Measurements from ENCODE around the gene AMER2. TPM values are rescaled to one million over a fixed set of nuclear protein-coding genes. Genes with fewer than 3 reads are reported as not detected.

The AMER2 gene
- total and polyA plus RNA-seq, 3 experiments from 2014 or later = not detected

DNA sequence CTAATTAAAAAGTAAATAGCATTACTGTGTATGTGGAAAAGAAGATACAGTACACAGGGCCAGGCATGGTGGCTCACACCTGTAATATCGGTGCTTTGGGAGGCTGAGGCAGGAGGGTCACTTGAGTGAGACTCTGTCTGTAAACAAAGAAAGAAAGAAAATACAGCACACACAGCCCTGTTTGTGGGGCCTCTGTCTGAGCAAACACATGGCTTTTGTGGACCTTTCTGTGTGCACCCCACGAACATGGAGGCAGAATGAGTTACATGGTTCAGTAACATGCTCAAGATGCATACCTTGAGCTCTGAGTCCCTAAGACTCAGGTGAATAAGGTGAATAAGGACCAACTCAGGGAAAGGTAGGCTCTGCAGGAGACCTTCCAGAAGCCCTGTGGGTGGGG lies 20.0 kb upstream of the AMER2 start:
- H3K27me3 Mint-ChIP-seq = peaks cover 19 to 63% of the 10 kb centered on the region in 2 donors
- DNase-seq = no peak
- H3K27ac Mint-ChIP-seq = no peak overlapping the region
- H3K36me3 Mint-ChIP-seq = no peaks in the 10 kb centered on the region
- H3K4me3 ChIP-seq (ENCODE audit: low read length) = no peak overlapping the region
- no peaks in the 10 kb centered on the region for H3K9me3 ChIP-seq (ENCODE audit: low read length)
- ChIA-PET POLR2A (no interaction called here), CTCF (no interaction called here)
- H3K27me3 ChIP-seq (ENCODE audit: insufficient read depth, low read length, poor library complexity, severe bottlenecking) = peaks cover 7% of the 10 kb centered on the region
- no peak overlapping the region for H3K27ac ChIP-seq (ENCODE audit: low read depth, low read length)
- no peaks in the 10 kb centered on the region for H3K9me3 Mint-ChIP-seq
- H3K4me3 Mint-ChIP-seq = no peak overlapping the region
- no peaks in the 10 kb centered on the region for H3K4me1 Mint-ChIP-seq
- no peaks in the 10 kb centered on the region for H3K36me3 ChIP-seq (ENCODE audit: insufficient read depth, low read length)
- H3K4me1 ChIP-seq (ENCODE audit: insufficient read depth, low read length) = no peaks in the 10 kb centered on the region

DNA sequence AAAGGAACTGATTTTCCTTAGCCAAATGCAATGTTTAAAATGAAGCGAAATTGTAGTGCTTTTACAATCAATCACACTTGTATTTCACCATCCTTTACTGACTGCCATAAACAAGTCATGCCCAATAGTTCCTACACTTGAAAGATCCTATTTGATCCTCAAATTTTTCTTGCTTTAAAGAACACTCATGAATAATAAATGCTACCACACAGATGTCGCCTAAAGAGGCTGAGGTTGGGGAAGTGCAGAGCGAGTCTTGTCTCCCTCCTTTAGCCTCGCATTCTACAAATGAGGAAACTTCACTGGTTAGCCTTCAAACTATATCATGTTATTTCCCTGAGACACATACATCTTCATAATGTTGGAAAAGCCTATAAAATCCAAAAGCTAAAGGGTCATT lies 18.7 kb upstream of the AMER2 start:
- H3K27ac ChIP-seq (ENCODE audit: low read depth, low read length) = no peak overlapping the region
- H3K27me3 ChIP-seq (ENCODE audit: insufficient read depth, low read length, poor library complexity, severe bottlenecking) = peaks cover 7% of the 10 kb centered on the region
- Mint-ChIP-seq H3K9me3 (no peaks in the 10 kb centered on the region), H3K27me3 (peaks cover 19 to 63% of the 10 kb centered on the region in 2 donors), H3K4me3 (no peak overlapping the region), H3K36me3 (no peaks in the 10 kb centered on the region), H3K27ac (no peak overlapping the region), H3K4me1 (no peaks in the 10 kb centered on the region)
- no peak for DNase-seq
- POLR2A ChIA-PET = no interaction called here
- no peaks in the 10 kb centered on the region for H3K4me1 ChIP-seq (ENCODE audit: insufficient read depth, low read length)
- no peak overlapping the region for H3K4me3 ChIP-seq (ENCODE audit: low read length)
- CTCF ChIA-PET = no interaction called here
- no peaks in the 10 kb centered on the region for H3K36me3 ChIP-seq (ENCODE audit: insufficient read depth, low read length)
- H3K9me3 ChIP-seq (ENCODE audit: low read length) = no peaks in the 10 kb centered on the region

DNA sequence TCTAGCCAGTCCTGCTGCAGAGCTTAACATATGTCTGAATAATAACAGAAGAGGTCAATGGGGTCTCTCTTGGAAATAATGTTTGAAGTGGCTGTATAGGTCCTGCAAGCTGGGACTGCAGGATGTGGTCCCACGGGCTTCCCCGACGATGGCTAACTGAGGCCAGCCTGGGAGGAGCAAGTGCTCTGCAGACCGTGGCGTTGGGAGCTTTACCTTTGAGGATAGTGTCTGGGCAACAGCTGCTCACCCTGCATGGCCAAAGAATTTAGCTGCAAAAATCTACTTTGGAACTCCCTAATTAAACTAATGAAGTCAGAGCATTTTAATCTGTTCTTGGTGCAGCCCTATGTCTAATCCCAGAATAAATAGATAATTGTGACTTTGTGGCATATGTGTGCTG lies 18.2 kb upstream of the AMER2 start:
- Mint-ChIP-seq H3K36me3 (no peaks in the 10 kb centered on the region), H3K27ac (no peak overlapping the region), H3K27me3 (peaks cover 14 to 60% of the 10 kb centered on the region in 2 donors), H3K9me3 (no peaks in the 10 kb centered on the region), H3K4me3 (no peak overlapping the region), H3K4me1 (no peaks in the 10 kb centered on the region)
- Histone ChIP-seq H3K36me3 (ENCODE audit: insufficient read depth, low read length) (no peaks in the 10 kb centered on the region), H3K4me3 (ENCODE audit: low read length) (no peak overlapping the region), H3K27ac (ENCODE audit: low read depth, low read length) (no peak overlapping the region), H3K4me1 (ENCODE audit: insufficient read depth, low read length) (no peaks in the 10 kb centered on the region), H3K27me3 (ENCODE audit: insufficient read depth, low read length, poor library complexity, severe bottlenecking) (peaks cover 7% of the 10 kb centered on the region), H3K9me3 (ENCODE audit: low read length) (no peaks in the 10 kb centered on the region)
- no peak for DNase-seq
- ChIA-PET POLR2A (no interaction called here), CTCF (no interaction called here)

DNA sequence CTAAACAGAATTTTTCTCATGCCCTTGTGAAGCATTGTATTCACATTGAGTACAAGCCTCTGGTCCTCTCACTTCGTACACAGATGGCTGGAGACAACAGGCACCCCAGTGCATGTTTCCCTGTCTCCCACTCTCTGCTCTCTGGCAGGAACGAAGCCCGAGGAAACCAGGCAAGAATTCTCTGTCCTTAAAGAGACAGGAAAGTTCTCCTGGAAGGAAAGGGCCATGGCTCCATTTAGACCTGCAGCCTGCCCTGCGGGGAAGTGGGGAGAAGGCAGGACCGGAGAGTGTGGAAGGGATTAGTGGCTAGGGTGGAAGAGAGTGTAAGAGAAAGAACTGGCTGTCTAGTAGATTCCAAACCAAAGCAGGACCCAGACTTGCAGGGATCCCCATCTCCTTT lies 15.5 kb upstream of the AMER2 start:
- no peak overlapping the region for H3K27ac Mint-ChIP-seq
- Histone ChIP-seq H3K4me3 (ENCODE audit: low read length) (no peak overlapping the region), H3K36me3 (ENCODE audit: insufficient read depth, low read length) (no peaks in the 10 kb centered on the region), H3K9me3 (ENCODE audit: low read length) (no peaks in the 10 kb centered on the region), H3K4me1 (ENCODE audit: insufficient read depth, low read length) (no peaks in the 10 kb centered on the region), H3K27me3 (ENCODE audit: insufficient read depth, low read length, poor library complexity, severe bottlenecking) (peaks cover 11% of the 10 kb centered on the region), H3K27ac (ENCODE audit: low read depth, low read length) (no peak overlapping the region)
- H3K36me3 Mint-ChIP-seq = no peaks in the 10 kb centered on the region
- H3K27me3 Mint-ChIP-seq = peaks cover 15 to 60% of the 10 kb centered on the region in 2 donors
- no peak overlapping the region for H3K4me3 Mint-ChIP-seq
- no peaks in the 10 kb centered on the region for H3K9me3 Mint-ChIP-seq
- POLR2A ChIA-PET = no interaction called here
- no peaks in the 10 kb centered on the region for H3K4me1 Mint-ChIP-seq
- no peak for DNase-seq
- CTCF ChIA-PET = no interaction called here

DNA sequence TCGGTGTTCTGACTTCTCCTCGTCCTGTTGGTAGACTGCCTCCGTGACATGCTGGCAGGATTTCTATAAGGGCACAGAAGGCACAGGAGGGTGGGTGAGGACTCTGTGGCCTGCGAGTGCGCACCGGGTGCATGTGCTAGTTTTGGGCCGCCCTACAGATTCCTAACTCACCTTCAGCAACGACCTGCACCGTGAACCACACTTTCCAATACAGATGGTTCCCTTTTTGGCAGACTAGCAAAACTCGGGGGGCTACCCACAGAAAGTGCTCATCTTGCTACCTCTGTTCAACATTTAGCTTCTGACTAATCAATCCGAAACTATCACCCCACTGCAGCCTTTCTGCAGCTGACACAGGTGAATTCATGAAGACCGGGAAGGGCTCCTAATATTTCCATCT lies 14.1 kb upstream of the AMER2 start:
- ChIA-PET POLR2A (no interaction called here), CTCF (no interaction called here)
- Mint-ChIP-seq H3K36me3 (no peaks in the 10 kb centered on the region), H3K27ac (peak overlapping the region in 1 of 8 donors; percentile 52), H3K9me3 (no peaks in the 10 kb centered on the region), H3K27me3 (peaks cover 19 to 62% of the 10 kb centered on the region in 2 donors), H3K4me3 (no peak overlapping the region), H3K4me1 (no peaks in the 10 kb centered on the region)
- H3K4me3 ChIP-seq (ENCODE audit: low read length) = no peak overlapping the region
- H3K36me3 ChIP-seq (ENCODE audit: insufficient read depth, low read length) = no peaks in the 10 kb centered on the region
- no peak for DNase-seq
- no peak overlapping the region for H3K27ac ChIP-seq (ENCODE audit: low read depth, low read length)
- H3K4me1 ChIP-seq (ENCODE audit: insufficient read depth, low read length) = no peaks in the 10 kb centered on the region
- peaks cover 4% of the 10 kb centered on the region for H3K27me3 ChIP-seq (ENCODE audit: insufficient read depth, low read length, poor library complexity, severe bottlenecking)
- H3K9me3 ChIP-seq (ENCODE audit: low read length) = no peaks in the 10 kb centered on the region

DNA sequence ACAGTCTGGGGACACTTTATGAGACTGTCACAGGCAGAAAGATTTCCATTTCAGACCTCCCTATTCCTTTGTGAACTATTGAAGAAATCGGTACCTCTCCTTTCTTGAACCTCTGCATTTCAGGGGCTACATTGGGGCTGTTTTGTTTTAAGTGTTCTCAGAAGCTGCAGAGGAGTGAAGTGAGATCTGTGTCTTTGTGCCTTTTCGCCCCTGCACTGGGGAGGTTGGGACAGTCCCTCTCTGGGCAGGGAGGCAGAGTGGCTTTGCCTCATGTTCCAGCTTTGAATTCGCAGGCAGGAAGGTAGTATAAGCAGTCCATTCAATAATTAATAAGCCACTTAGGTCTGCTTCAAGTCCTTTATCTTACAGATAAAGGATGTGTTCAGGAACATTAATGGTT lies 9.5 kb upstream of the AMER2 start:
- Mint-ChIP-seq H3K27ac (peak overlapping the region in 1 of 8 donors; percentile 19), H3K27me3 (peaks cover 26 to 63% of the 10 kb centered on the region in 2 donors)

DNA sequence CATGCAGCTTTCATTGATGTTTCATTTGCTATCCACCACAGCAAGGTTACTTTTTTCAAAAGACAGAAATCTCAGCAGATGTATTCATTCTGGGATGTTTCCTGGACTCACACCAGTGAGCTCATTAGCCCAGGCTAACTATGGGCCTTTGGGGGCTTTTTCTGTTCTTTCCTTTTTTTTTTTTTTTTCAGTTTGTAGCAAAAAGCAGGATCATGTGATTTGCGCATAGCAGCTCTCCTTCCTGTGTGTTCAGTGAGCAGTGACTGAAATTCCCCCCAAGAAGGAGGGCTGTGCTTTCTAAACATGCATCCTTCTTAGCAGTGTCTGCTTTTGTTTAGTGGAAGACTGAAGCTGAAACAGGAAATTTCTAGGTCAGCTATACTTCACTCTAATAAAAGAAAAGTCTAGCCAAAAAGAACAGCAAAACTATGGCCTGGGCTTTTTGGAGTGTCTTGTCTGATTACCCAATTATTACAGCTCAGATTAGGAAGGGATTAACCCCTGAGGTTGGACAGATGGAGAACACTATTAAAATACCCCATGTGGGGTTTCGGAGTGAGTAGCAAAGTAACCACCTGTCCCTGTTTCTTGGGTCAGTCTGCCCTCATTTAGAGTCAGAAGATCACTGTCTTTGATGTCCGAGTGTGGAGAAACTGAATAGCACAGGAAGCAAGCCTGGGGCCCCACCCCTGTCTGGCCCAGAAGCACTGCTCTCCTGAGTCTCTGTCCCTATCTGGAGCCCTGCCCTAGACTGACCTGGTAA lies 8.9 kb upstream of the AMER2 start:
- Mint-ChIP-seq H3K27me3 (peaks cover 28 to 69% of the 10 kb centered on the region in 2 donors), H3K36me3 (no peaks in the 10 kb centered on the region), H3K4me1 (no peaks in the 10 kb centered on the region), H3K27ac (no peak overlapping the region), H3K9me3 (peaks cover 0 to 9% (median 2%) of the 10 kb centered on the region in 5 donors), H3K4me3 (no peak overlapping the region)
- no peak overlapping the region for H3K27ac ChIP-seq (ENCODE audit: low read depth, low read length)
- no peak overlapping the region for H3K4me3 ChIP-seq (ENCODE audit: low read length)
- CTCF ChIA-PET = no interaction called here
- DNase-seq = no peak
- POLR2A ChIA-PET = no interaction called here
- peaks cover 4% of the 10 kb centered on the region for H3K27me3 ChIP-seq (ENCODE audit: insufficient read depth, low read length, poor library complexity, severe bottlenecking)
- H3K36me3 ChIP-seq (ENCODE audit: insufficient read depth, low read length) = no peaks in the 10 kb centered on the region
- H3K4me1 ChIP-seq (ENCODE audit: insufficient read depth, low read length) = no peaks in the 10 kb centered on the region
- no peaks in the 10 kb centered on the region for H3K9me3 ChIP-seq (ENCODE audit: low read length)

More for the DNA sequence above, 9.5 kb upstream of the AMER2 start:
- Histone ChIP-seq H3K4me3 (ENCODE audit: low read length) (no peak overlapping the region), H3K27me3 (ENCODE audit: insufficient read depth, low read length, poor library complexity, severe bottlenecking) (peaks cover 4% of the 10 kb centered on the region), H3K36me3 (ENCODE audit: insufficient read depth, low read length) (no peaks in the 10 kb centered on the region), H3K9me3 (ENCODE audit: low read length) (no peaks in the 10 kb centered on the region), H3K4me1 (ENCODE audit: insufficient read depth, low read length) (no peaks in the 10 kb centered on the region), H3K27ac (ENCODE audit: low read depth, low read length) (no peak overlapping the region)
- no peaks in the 10 kb centered on the region for H3K36me3 Mint-ChIP-seq
- POLR2A ChIA-PET = no interaction called here
- CTCF ChIA-PET = no interaction called here
- no peak for DNase-seq
- peaks cover 0 to 9% (median 2%) of the 10 kb centered on the region in 5 donors for H3K9me3 Mint-ChIP-seq
- no peaks in the 10 kb centered on the region for H3K4me1 Mint-ChIP-seq
- no peak overlapping the region for H3K4me3 Mint-ChIP-seq

DNA sequence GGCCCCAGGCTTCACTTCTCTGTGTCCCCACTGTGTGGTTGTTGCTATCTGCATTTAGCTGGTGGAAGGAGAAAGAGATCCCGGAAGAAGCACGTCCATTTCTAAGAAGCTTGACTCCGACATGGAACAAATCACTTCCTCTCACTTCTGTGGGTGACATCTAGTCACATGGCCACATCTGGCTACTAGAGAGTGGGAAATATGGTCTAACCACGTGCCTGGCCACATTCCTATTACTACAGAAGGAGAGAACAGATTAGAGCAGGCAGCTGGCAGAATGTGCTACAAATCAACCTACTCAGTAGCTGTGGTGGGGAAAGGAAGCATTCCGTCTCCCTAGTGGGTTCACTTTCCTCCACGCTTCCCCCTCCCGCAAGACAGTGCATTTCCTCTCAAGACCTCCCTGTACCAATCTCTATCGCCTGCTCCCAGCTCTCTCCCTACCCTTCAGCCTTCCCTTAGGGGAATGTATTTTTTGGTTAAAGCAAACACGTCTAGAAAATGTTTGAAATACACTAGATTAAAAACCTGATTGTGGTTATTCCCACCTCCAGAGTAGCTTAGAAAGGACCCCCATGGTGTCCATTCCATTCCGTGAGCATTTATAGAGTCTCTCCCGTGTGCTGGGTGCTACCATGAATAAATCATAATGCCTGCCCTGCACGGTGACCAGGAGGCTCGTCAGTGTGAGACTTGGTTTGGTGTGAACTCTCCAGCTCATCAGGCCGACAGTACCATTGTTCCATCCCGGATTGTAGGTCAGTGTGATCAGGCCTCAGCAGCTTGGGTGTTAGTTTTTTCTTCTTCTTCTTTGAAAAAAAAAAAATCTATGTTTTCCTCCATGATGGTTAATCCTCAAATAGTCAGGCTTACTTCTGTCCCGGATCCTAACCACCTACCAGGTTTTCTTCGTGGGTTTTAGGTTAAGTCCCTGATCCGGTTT lies 8.0 kb upstream of the AMER2 start:
- Histone ChIP-seq H3K27me3 (ENCODE audit: insufficient read depth, low read length, poor library complexity, severe bottlenecking) (peaks cover 4% of the 10 kb centered on the region), H3K9me3 (ENCODE audit: low read length) (no peaks in the 10 kb centered on the region), H3K36me3 (ENCODE audit: insufficient read depth, low read length) (no peaks in the 10 kb centered on the region), H3K4me3 (ENCODE audit: low read length) (no peak overlapping the region), H3K27ac (ENCODE audit: low read depth, low read length) (no peak overlapping the region), H3K4me1 (ENCODE audit: insufficient read depth, low read length) (no peaks in the 10 kb centered on the region)
- ChIA-PET CTCF (no interaction called here), POLR2A (no interaction called here)
- Mint-ChIP-seq H3K4me1 (no peaks in the 10 kb centered on the region), H3K27me3 (peaks cover 36 to 78% of the 10 kb centered on the region in 2 donors), H3K27ac (no peak overlapping the region), H3K36me3 (no peaks in the 10 kb centered on the region), H3K4me3 (no peak overlapping the region), H3K9me3 (peaks cover 0 to 9% (median 2%) of the 10 kb centered on the region in 5 donors)
- no peak for DNase-seq
